Activated T-cell treated with anti-CD3 and anti-CD28 coated beads for 1 hour (primary cell): ENCODE results near the gene BCAN.
"Not testable (repeated sequence)": the region's sequence is repeated elsewhere in the genome, so short reads cannot be mapped to it uniquely, and the experiment has no call there.

Experiments
- DNase-seq: peaks from one replicate; pipeline ENCODE4 v3.0.0-alpha.2; 2020; ENCODE audit warnings: low read depth

Gene BCAN, protein sequence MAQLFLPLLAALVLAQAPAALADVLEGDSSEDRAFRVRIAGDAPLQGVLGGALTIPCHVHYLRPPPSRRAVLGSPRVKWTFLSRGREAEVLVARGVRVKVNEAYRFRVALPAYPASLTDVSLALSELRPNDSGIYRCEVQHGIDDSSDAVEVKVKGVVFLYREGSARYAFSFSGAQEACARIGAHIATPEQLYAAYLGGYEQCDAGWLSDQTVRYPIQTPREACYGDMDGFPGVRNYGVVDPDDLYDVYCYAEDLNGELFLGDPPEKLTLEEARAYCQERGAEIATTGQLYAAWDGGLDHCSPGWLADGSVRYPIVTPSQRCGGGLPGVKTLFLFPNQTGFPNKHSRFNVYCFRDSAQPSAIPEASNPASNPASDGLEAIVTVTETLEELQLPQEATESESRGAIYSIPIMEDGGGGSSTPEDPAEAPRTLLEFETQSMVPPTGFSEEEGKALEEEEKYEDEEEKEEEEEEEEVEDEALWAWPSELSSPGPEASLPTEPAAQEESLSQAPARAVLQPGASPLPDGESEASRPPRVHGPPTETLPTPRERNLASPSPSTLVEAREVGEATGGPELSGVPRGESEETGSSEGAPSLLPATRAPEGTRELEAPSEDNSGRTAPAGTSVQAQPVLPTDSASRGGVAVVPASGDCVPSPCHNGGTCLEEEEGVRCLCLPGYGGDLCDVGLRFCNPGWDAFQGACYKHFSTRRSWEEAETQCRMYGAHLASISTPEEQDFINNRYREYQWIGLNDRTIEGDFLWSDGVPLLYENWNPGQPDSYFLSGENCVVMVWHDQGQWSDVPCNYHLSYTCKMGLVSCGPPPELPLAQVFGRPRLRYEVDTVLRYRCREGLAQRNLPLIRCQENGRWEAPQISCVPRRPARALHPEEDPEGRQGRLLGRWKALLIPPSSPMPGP

DNA sequence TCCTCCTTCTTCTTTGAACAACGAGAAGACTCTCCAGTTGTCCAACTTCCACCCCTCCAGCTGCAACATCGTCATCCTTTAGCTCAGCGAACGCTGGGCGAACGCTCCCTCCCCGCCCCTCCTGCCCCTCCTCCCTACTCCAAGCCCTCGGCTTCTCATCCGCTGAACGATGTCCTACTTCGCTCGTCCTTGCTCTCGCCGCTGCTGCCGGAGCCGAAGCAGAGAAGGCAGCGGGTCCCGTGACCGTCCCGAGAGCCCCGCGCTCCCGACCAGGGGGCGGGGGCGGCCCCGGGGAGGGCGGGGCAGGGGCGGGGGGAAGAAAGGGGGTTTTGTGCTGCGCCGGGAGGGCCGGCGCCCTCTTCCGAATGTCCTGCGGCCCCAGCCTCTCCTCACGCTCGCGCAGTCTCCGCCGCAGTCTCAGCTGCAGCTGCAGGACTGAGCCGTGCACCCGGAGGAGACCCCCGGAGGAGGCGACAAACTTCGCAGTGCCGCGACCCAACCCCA lies at the start of gene BCAN:
BCAN (plus strand) TSS at position 357 of the 504 bp plus-strand sequence. CDS start 3,938 bp downstream, outside the sequence.
- no peak for DNase-seq

DNA sequence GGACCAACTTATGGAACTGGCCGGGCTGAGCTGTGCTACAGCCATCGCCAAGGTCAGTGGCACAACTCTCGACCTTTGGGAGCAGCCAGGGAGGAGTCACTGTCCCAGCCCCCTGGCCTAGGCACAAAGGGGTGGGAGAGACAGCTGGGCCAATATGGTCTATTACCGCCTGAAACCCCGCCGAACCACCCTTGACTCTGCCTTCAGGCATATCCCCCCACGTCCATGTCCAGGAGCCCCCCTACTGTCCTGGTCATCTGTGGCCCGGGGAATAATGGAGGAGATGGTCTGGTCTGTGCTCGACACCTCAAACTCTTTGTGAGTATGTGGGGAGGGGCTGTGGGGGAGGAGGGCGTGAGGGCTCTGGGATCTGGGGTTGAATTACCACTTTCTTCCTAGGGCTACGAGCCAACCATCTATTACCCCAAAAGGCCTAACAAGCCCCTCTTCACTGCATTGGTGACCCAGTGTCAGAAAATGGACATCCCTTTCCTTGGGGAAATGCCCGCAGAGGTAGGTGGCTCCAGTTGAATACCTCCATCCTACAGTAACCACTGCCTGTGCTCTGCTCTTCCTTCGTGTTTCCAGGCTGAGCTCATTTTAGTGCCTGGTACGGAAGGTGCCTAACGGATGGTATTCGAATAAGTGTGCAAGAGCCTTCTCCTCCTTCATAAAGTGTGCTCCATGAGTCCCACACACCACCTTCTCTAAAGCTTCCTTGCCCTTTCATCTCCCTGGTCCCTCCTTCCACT lies 49.6 kb upstream of the BCAN start:
- DNase-seq = no peak

DNA sequence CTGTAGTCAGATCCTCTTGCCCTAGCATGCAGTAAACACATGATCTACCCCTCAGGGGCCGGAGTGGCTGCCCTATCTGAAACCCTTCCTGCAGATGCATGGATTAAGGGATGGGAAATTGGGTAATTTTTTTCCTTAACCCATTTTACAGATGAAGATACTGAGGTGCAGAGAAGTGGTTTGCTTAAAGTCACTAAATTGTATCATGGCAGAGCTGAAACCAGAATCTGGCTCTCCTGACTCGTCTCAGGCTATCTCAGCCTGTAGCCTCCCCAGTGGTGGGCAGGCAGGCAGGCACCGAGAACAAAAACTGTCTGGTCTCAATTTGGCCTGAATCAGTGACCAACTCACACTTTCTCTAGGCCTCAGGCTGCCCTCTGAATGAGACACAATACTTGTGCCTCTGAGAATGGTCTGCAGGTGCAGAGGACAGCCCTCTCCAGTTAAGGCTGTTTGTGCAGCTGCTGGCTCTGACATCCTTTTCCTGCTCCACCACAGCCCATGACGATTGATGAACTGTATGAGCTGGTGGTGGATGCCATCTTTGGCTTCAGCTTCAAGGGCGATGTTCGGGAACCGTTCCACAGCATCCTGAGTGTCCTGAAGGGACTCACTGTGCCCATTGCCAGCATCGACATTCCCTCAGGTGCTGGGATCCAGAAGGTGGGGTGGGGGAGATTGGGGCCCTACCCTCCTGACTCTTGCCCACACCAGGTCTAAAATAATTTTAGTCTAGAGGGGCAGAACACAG lies 48.8 kb upstream of the BCAN start:
- no peak for DNase-seq

DNA sequence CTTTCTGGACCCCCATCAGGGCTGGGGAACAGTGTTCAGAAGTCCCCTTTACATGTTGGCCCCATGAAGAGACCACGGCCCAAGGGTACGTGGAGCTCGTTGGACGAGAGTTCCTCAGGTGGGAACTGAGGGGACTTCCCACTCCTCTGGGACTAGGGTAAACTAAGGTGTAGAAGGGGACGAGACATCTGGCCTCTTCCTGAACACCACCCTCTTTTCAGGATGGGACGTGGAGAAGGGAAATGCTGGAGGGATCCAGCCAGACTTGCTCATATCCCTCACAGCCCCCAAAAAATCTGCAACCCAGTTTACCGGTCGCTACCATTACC lies 48.3 kb upstream of the BCAN start:
- DNase-seq = no peak

DNA sequence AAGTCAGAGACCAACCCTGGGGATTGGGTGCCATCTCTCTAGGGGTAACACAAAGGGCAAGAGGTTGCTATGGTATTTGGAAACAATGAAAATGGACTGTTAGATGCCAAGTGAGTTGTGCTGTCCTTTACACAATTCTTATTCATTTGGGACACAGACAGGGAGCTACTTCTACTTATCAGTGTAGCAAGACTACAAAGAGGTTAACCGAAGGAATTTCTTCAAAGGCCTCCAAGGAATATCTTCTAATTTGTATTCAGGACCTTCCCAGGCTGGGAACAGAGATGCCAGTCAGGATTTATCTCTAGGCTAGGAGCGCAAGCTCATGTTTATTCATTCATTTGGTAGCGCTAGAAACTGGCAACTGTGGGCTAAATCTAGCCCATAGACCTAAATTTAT lies 47.7 kb upstream of the BCAN start:
- no peak for DNase-seq

DNA sequence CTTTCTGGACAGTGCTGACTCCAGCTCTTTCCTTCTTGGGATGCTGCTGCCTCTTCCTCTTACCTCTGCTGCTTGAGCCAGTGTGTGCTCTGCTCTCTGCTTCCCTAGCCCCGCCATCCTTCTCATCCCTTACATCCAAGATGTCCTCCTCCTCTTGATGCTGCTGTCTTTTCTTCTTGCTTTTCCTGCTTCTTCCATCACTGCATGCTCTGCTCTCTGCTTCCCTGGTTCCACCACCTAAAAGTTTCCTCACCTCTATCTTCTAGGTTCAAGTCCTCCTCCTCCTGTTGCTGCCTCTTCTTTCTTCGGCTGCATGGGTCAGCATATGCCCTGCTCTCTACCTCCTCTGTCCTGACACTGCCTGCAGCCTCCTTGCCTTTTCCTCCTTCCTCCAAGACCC lies 46.9 kb upstream of the BCAN start:
- no peak for DNase-seq

DNA sequence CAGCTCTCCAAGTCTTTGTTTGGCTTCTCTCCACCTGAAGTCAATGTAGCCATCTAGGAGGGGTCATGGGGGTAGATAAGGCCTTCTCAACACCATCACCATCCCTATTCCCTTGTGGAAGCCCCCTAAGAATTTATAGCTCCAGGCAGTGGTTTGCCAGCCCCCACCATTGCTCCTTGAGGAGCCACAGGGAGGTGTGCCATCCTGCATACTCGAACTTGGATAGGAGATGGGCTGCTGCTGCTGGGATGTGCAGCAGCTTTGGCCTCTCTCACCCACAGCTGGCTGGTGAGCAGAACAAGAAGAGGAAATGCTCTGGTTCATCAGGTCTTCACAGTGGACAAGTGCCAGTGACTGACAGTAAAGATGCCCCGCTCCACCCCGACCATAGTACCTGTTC lies 45.5 kb upstream of the BCAN start:
- no peak for DNase-seq

DNA sequence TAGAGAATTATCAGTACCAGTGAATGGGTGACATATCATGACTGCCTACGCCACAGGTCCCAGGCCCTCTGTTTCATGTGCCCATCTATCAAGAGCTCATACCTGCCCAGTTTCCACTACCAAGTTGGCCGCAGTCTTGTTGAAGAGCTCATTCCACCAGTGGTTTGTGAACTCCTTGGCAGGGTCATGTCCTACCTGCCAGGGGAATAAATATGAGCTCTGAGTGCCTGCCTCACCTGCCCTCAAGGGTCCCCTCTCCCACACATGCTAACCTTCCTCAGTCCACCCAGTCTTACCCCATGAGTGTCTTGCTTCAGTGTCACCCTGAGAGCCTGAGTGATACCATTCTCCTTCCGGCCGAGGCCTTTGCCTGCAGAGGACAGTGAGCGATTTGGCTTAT lies 43.8 kb upstream of the BCAN start:
- DNase-seq = no peak

DNA sequence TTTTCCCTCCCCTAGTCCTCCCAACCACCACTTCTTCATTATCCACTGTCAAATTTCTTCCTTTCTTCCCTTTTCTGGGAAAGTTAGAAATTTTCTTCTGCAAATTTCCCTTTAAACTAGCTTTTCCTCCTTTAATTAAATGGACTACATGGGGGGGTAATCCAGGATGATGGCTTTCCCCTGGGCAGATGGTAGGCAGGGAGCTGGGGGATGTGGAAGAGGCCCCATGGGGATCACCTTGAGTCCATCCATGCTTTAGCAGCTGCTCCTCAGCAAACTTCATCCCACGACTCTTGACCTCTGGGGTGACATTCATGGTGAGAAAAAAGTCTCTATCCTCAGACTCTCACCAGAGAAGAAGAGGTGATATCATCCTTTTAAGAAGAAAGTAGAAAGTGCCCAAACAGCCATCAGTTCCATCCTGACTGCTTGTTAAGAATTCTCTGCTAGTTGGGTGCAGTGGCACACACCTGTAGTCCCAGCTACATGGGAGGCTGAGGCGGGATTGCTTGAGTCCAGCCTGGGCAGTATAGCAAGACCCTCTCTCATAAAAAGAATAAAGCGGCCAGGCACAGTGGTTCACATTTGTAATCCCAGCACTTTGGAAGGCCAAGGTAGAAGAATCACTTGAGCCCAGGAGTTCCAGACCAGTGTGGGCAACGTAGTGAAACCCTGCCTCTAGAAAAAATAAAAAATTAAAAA lies 43.0 kb upstream of the BCAN start:
- no peak for DNase-seq

DNA sequence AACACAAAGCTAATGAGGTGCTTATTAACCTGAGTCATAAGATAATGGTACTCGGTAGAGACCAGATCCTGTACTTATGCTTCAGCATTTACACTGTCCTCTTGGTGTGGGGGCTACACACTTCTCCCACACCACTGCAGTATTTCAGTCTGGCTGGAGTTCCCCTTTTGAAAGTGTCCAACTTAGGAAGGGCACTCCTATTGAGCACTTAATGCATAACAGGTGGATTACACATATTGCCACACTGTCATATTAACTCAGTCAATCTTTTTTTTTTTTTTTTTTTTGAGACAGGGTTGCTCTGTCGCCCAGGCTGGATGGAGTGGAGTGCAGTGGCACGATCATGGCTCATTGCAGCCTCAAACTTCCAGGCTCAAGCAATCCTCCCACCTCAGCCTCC lies 42.1 kb upstream of the BCAN start:
- DNase-seq = no peak

DNA sequence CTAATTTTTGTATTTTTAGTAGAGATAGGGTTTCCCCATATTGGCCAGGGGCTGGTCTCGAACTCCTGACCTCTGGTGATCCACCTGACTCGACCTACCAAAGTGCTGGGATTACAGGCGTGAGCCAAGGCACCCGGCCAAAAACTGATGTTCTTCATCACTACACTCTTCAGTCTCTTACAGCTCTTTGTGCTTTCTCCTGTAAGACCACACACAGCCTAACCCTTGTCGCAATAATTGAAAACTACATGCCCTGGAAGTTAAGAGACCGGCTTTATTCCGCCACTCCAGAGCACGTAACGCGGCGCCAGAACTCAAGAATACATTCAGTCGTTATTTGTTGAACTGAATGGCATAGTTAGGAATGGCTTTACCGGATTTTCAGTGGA lies 41.2 kb upstream of the BCAN start:
- no peak for DNase-seq

DNA sequence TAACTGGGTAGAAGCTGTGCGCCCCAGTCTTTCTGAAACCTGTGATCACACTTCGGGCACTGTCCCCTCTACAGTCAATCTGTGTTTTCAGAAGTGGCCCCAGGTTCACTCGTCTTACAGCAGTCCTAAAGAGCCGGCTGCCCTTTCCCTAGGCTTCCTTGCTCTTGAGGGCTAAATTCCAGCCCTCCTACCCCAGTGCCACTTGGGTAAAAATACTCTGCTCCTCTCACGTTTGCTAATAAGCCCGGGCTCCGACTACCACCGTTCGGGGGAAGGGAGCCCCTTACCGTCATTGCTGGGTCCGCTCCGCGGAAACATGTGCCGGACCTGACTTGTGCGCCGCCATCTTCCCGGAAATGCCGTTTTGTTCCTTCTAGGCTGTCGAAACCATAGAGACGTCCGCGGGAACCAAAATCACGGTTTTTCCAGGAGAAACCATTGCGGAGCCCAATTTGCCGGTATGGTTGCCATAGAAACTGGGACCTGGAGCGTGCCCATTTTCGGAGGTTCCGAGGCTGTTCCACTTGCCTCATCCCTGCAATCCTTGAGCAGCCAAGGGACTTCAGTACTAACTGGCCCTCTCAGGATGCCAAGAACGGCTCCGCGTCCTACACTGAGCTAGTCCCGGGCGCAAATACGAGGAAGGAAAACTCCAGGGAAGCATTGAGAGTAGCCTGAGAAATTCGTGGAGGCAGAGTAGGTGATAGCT lies 40.6 kb upstream of the BCAN start, which contains the start of gene GPATCH4:
GPATCH4 (minus strand) TSS at position 358 of the 709 bp plus-strand sequence.
- DNase-seq = peak; percentile 59

DNA sequence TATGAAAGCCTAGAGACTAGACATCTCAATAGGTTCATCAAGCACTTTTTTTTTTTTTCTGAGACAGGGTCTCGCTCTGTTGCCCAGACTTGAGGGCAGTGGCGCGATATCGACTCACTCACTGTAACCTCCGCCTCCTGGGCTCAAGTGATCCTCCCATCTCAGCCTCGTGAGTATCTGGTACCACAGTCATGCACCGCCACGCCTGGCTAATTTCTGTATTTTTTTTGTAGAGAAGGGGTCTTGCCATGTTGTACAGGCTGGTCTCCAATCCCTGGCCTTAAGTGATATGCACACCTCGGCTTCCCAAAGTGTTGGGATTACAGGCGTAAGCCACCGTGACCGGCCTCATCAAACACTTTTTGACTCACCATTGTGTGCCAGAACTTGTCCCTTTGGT lies 40.0 kb upstream of the BCAN start:
- no peak for DNase-seq

DNA sequence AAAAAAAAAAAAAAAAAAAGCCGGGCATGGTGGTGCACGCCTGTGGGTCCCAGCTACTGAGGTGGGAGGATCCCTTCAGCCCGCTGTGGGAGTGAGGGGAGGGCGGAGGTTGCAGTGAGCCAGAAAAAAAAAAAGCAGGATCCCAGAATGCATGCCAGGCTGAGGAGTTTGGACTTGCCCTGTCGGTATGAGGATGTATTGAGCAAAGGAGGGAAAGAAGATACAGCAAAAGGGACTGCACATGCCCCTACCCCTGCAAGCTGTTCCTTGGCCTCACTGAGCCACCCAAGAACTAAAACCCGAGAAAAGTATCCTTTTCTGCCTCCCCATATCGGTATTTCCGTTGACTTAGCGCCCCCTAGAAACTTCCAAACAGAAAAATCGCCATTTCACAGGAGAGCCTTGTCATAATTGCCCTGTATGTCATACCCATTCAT lies 39.3 kb upstream of the BCAN start:
- no peak for DNase-seq

DNA sequence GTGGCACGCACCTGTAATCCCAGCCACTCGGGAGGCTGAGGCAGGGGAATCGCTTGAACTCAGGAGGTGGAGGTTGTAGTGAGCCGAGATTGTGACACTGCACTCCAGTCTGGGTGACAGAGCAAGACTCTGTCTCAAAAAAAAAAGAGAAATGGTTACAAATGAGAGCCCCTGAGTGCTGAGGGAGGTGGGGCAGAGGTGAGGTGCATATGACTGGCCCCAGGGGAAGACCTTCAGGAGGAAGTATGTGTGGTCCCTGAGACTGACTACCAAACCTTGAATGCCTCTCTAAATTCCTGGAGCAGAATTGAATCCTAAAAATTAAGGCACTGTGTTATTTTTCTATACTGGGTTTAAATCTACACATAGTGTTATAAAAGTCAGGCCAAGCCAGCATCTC lies 34.6 kb upstream of the BCAN start:
- DNase-seq = not testable (repeated sequence)

DNA sequence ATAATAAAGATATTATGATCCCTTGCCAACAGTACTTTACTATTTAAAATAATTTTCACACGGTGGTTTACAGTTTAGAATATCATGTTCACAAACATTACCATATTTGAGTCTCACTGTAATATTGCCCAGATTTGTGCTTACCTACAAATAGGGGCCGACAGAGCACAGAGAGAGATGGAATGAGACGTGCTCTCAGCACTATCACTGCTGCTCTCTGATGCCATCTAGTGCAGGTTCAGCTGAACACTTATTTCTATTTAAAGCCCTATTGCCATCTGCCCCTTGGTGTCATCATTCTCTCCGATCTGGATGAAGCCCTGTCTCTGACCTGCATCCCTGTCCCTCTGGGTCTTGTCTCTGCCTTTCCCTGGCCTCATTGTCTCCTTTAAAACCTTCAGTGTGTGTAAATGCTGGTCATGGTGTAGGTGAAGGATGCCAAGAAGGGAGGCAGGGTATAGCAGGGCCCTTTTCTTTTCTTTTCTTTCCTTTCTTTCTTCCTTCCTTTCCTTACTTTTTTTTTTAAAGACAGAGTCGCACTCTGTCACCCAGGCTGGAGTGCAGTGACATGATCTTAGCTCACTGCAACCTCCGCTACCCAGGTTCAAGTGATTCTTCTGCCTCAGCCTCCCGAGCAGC lies 33.8 kb upstream of the BCAN start:
- peak; percentile 37 for DNase-seq

DNA sequence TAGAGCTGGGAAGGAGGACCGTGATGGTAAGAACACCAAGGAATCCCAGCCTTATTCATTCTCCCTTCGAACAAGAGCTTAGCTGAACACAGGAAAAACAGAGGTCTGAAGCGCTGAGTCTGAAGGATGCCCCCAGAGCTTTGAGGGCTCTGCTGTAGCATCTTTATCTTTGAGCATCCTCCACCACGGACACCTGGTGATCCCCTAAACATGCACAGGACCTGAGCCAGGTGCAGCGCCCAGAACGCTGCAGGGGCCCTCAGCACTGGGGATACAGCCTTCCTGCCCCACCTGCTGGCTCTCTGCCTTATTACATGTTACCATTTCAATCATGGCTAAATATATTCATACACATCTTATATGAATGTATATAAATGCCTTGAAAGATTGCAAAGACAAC lies 32.9 kb upstream of the BCAN start:
- DNase-seq = peak; percentile 49

DNA sequence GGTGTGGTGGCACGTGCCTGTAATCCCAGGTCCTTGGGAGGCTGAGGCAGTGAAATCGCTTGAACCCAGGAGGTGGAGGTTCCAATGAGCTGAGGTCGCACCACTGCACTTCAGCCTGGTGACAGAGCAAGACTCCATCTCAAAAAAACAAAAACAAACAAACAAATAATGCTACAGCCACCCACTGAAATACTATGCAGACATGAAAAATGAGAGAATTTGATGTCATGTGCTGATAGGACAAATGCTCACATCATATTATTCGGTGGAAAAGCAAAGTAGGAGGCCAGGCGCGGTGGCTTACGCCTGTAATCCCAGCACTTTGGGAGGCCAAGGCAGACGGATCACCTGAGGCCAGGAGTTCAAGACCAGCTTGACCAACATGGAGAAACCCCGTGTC lies 31.8 kb upstream of the BCAN start:
- not testable (repeated sequence) for DNase-seq

DNA sequence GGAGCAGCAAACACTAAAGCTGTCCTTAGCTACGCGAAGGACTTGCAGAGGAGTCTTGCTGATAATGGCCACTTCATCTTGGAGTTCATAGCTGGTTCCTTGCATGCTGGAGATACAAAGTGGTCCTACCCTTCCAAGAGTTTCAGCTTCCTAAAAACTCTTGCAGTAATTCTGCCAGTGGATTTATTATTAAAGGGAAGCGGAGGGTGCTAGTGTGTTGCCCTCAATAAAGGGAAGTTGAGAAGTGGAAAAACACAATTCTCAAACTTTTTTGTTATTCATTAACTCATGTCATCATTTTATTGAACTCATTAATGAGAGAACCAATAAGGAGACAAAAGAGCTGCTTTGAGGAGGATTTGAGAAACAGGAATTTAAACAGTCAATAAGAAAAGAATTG lies 29.3 kb upstream of the BCAN start:
- no peak for DNase-seq

DNA sequence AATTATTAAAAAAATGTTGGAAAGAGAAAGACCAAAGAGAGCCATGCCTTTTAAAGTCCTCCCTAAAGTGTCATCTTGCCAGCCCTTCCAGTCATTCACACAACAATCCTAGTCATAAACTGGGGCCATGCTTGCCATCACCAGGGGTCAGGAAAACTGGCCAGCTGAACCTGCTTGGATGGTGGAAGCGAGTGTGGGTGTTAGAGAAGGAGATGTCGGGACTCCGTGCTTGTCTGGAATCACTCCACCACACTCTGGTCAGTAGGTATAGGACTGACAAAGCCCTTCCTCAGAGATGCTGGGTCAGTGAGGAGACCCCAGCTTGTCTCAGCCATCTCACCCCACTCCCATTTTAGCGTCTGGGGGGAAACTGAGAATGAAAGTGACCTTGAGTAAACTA lies 26.0 kb upstream of the BCAN start:
- no peak for DNase-seq
